MM.1S (cell line): Measurements from ENCODE around the gene METAP1D.

Experiments used
- EZH2 ChIP-seq: fragments of 300-600 bp; sonication (generic); optimal IDR thresholded peaks from 2 replicates; pipeline ENCODE3; 2017; ENCODE audit warnings: low read depth, mild to moderate bottlenecking, antibody characterized with exemption, low read length, mixed read lengths
- EZH2phosphoT487 ChIP-seq: fragments of 300-600 bp; sonication (generic); IDR thresholded peaks from 2 replicates; pipeline ENCODE4 v1.6.1; 2018; ENCODE audit warnings: antibody characterized with exemption, low read length
- TF ChIP-seq, protein P1 (sequence below): fragments of 300-600 bp; sonication (generic); IDR thresholded peaks from 2 replicates; pipeline ENCODE4 v1.5.1; 2016; ENCODE audit warnings: antibody characterized with exemption, low read length, mixed read lengths

DNA sequence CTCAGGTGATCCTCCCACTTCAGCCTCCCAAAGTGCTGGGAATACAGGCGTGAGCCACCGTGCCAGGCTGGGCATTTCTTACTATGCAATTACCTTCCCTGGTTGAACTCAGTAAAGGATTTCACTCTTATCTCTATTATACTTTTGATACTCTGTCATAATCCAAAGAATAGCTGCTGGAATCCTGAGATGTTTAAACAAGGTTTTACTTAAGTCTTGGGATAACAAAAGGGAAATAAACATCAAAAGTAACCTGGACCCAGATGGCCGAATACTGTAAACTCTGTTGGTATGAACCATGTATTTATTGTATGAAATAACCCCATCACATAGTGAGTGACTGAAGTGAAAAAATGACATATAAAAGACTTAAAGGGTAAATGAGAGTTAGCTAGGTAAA, 114.8 kb downstream of the METAP1D start:
- TF ChIP-seq, protein P1, sequence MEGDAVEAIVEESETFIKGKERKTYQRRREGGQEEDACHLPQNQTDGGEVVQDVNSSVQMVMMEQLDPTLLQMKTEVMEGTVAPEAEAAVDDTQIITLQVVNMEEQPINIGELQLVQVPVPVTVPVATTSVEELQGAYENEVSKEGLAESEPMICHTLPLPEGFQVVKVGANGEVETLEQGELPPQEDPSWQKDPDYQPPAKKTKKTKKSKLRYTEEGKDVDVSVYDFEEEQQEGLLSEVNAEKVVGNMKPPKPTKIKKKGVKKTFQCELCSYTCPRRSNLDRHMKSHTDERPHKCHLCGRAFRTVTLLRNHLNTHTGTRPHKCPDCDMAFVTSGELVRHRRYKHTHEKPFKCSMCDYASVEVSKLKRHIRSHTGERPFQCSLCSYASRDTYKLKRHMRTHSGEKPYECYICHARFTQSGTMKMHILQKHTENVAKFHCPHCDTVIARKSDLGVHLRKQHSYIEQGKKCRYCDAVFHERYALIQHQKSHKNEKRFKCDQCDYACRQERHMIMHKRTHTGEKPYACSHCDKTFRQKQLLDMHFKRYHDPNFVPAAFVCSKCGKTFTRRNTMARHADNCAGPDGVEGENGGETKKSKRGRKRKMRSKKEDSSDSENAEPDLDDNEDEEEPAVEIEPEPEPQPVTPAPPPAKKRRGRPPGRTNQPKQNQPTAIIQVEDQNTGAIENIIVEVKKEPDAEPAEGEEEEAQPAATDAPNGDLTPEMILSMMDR: no peak
- no peak for TF ChIP-seq EZH2
- no peak for TF ChIP-seq EZH2phosphoT487
